ENCODE measurements around the gene SCGN. TPM values are rescaled to one million over a fixed set of nuclear protein-coding genes. Genes with fewer than 3 reads are reported as not detected.

The SCGN gene
- total RNA-seq, 1 experiment from 2014 or later = not detected

GRCh38 chr6:25749837-25750236, 97.8 kb downstream of the SCGN start:
- no peak for DNase-seq (ENCODE audit: unreplicated experiment)
- no peaks in the 10 kb centered on the region for H3K36me3 Mint-ChIP-seq (ENCODE audit: insufficient read depth, unreplicated experiment)
- intact Hi-C loops (cut with micrococcal nuclease) = no loop called here
- no peak overlapping the region for H3K27ac Mint-ChIP-seq (ENCODE audit: low read depth, unreplicated experiment)
- no peaks in the 10 kb centered on the region for H3K9me3 Mint-ChIP-seq (ENCODE audit: unreplicated experiment)
- peaks cover 19% of the 10 kb centered on the region for H3K27me3 Mint-ChIP-seq (ENCODE audit: insufficient read depth, unreplicated experiment)
- no TSS peak for BruUV-seq (replicated peaks)
- no peak overlapping the region for H3K4me3 Mint-ChIP-seq (ENCODE audit: unreplicated experiment)
- POLR2A ChIA-PET = interaction anchor here (1.0 kb wide), 1 partner anchor 30 kb away, joined by 5 read pairs; no protein-coding TSS in a partner anchor
- no peaks in the 10 kb centered on the region for H3K4me1 Mint-ChIP-seq (ENCODE audit: insufficient read depth, unreplicated experiment)
- CTCF ChIA-PET = interaction anchor here (0.6 to 1.0 kb wide), 2 partner anchors 31 to 153 kb away, joined by 3 read pairs; no protein-coding TSS in a partner anchor
- no peak for TF ChIP-seq CTCF (IDR thresholded peaks at IDR 0.05; ENCODE audit: unreplicated experiment)

- no TSS peak for BruUV-seq (replicated peaks)
- peaks cover 29% of the 10 kb centered on the region for H3K27me3 Mint-ChIP-seq (ENCODE audit: insufficient read depth, unreplicated experiment)
- H3K4me1 Mint-ChIP-seq (ENCODE audit: insufficient read depth, unreplicated experiment) = no peaks in the 10 kb centered on the region
- no peak for DNase-seq (ENCODE audit: unreplicated experiment)
- POLR2A ChIA-PET = no interaction called here
- no peaks in the 10 kb centered on the region for H3K9me3 Mint-ChIP-seq (ENCODE audit: unreplicated experiment)
- CTCF ChIA-PET = interaction anchor here (0.9 to 1.0 kb wide), 2 partner anchors 33 to 195 kb away, joined by 3 read pairs; no protein-coding TSS in a partner anchor
- no peak overlapping the region for H3K4me3 Mint-ChIP-seq (ENCODE audit: unreplicated experiment)
- intact Hi-C loops (cut with micrococcal nuclease) = no loop called here
- no peak overlapping the region for H3K27ac Mint-ChIP-seq (ENCODE audit: low read depth, unreplicated experiment)
- TF ChIP-seq CTCF (IDR thresholded peaks at IDR 0.05; ENCODE audit: unreplicated experiment) = no peak
- no peaks in the 10 kb centered on the region for H3K36me3 Mint-ChIP-seq (ENCODE audit: insufficient read depth, unreplicated experiment)
Measured at GRCh38 chr6:25750906-25751305, 98.9 kb downstream of the SCGN start.

Other genes starting within 250 kb of the SCGN start
- gene SLC17A4, start 102.5 kb downstream of the SCGN start, total RNA-seq (2022) = not detected in 2 replicates
- gene SLC17A1, start 179.8 kb downstream of the SCGN start, total RNA-seq (2022) = not detected in 2 replicates
- not detected in 2 replicates for gene SLC17A3, start 222.0 kb downstream of the SCGN start, total RNA-seq (2022)

Data from MCF 10A (cell line).